ENCODE measurements around the gene TBC1D16.

Gene TBC1D16

DNA sequence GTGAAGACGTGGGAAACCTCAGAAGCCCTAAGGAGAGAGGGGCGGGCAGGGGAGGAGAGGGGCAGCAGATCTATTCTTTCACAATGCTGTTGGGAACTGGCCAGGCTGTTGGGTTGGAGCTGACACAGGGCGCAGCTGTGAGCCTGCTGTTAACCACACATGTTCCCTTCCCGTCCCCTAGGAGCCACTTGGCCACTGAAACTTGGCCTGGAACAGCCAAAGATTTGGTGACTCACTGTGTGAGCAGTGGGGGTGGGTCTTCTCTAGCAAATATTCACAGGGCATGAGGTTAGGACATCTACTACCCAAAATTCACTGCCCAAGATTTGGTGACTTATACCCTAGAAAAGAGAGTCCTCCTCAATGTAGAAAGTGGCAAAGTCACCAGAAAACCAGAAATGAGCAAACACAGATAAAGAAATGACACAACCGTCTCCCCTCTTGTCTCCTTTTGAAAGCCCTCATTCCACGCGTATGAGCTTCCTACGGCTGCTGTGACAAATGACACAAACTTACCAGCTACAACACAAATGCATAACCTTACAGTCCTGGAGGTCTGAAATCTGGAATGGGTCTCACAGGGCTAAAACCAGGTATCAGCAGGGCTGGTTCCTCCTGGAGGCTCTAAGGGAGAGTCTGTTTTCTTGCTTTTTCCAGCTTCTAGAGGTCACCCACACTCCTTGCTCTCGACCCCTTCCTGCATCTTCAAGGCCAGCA is 6.3 kb downstream of the TBC1D16 start:
- Histone ChIP-seq H4K20me1 (ENCODE audit: insufficient read depth) (no peaks in the 10 kb centered on the region), H2AFZ (ENCODE audit: low read depth) (no peak overlapping the region), H3K27me3 (ENCODE audit: insufficient read depth, low read depth) (no peaks in the 10 kb centered on the region), H3K9ac (no peak overlapping the region), H3K4me3 (IDR thresholded peaks at IDR 0.05; ENCODE audit: insufficient read depth, low read depth, low read length) (no peak overlapping the region), H3K27ac (peak overlapping the region; percentile 30; the same call in 1 of the 2 replicates), H3K79me2 (ENCODE audit: insufficient read depth, low read depth) (no peaks in the 10 kb centered on the region), H3K4me2 (peak overlapping the region; percentile 43), H3K4me1 (ENCODE audit: low read depth, poor library complexity, severe bottlenecking) (peaks cover 48% of the 10 kb centered on the region), H3K36me3 (ENCODE audit: insufficient read depth) (no peaks in the 10 kb centered on the region)
- no peak for TF ChIP-seq CTCF (conservative IDR thresholded peaks at IDR 0.05; ENCODE audit: low read depth, low read length)

DNA sequence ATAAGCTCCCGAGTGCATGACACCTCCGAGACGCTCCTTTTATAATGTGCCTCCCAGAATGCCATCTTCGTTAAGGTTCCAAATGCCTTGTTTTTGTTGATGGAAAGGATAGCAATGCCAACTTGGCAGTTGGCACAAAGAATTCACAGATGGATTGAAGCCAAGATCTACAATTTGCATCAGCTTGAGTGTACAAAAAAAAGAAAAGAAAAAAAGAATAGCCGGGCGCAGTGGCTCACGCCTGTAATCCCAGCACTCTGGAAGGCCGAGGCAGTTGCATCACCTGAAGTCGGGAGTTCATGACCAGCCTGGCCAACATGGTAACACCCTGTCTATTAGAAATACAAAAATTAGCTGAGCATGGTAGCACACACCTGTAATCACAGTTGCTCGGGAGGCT is 7.6 kb downstream of the TBC1D16 start:
- H3K79me2 ChIP-seq (ENCODE audit: insufficient read depth, low read depth) = no peaks in the 10 kb centered on the region
- H3K27ac ChIP-seq = peak overlapping the region; percentile 30; the same call in 1 of the 2 replicates
- no peak for TF ChIP-seq CTCF (conservative IDR thresholded peaks at IDR 0.05; ENCODE audit: low read depth, low read length)
- no peaks in the 10 kb centered on the region for H3K27me3 ChIP-seq (ENCODE audit: insufficient read depth, low read depth)
- H3K4me1 ChIP-seq (ENCODE audit: low read depth, poor library complexity, severe bottlenecking) = peaks cover 48% of the 10 kb centered on the region
- no peak overlapping the region for H2AFZ ChIP-seq (ENCODE audit: low read depth)
- H3K36me3 ChIP-seq (ENCODE audit: insufficient read depth) = no peaks in the 10 kb centered on the region
- no peaks in the 10 kb centered on the region for H4K20me1 ChIP-seq (ENCODE audit: insufficient read depth)
- no peak overlapping the region for H3K9ac ChIP-seq
- peak overlapping the region; percentile 43; the same call in 1 of the 2 replicates for H3K4me2 ChIP-seq
- H3K4me3 ChIP-seq (IDR thresholded peaks at IDR 0.05; ENCODE audit: insufficient read depth, low read depth, low read length) = no peak overlapping the region

DNA sequence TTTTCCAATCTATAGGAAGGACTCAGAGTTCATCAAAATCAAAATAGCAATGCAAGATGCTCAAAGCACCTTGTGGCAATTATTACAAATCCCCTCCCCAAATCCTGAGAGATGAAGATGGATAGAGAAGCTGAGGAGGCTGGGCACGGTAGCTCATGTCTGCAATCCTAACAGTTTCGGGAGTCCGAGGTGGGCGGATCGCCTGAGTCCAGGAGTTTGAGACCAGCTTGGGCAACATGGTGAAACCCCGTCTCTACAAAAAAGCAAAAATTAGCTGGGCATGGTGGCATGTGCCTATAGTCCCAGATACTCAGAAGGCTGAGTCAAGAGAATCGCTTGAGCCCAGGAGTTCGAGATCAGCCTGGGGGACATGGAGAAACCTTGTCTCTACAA is 8.6 kb downstream of the TBC1D16 start:
- Histone ChIP-seq H3K27me3 (ENCODE audit: insufficient read depth, low read depth) (no peaks in the 10 kb centered on the region), H2AFZ (ENCODE audit: low read depth) (no peak overlapping the region), H3K79me2 (ENCODE audit: insufficient read depth, low read depth) (no peaks in the 10 kb centered on the region), H3K27ac (no peak overlapping the region), H3K4me2 (no peak overlapping the region), H3K36me3 (ENCODE audit: insufficient read depth) (no peaks in the 10 kb centered on the region), H4K20me1 (ENCODE audit: insufficient read depth) (no peaks in the 10 kb centered on the region), H3K9ac (no peak overlapping the region), H3K4me1 (ENCODE audit: low read depth, poor library complexity, severe bottlenecking) (peaks cover 44% of the 10 kb centered on the region), H3K4me3 (IDR thresholded peaks at IDR 0.05; ENCODE audit: insufficient read depth, low read depth, low read length) (no peak overlapping the region)
- no peak for TF ChIP-seq CTCF (conservative IDR thresholded peaks at IDR 0.05; ENCODE audit: low read depth, low read length)

GRCh38 chr17:80026359-80027042 is 9.2 kb downstream of the TBC1D16 start:
- Histone ChIP-seq H3K4me2 (no peak overlapping the region), H4K20me1 (ENCODE audit: insufficient read depth) (no peaks in the 10 kb centered on the region), H2AFZ (ENCODE audit: low read depth) (no peak overlapping the region), H3K27me3 (ENCODE audit: insufficient read depth, low read depth) (no peaks in the 10 kb centered on the region), H3K4me1 (ENCODE audit: low read depth, poor library complexity, severe bottlenecking) (peaks cover 39% of the 10 kb centered on the region), H3K27ac (no peak overlapping the region), H3K9ac (no peak overlapping the region), H3K79me2 (ENCODE audit: insufficient read depth, low read depth) (no peaks in the 10 kb centered on the region), H3K4me3 (IDR thresholded peaks at IDR 0.05; ENCODE audit: insufficient read depth, low read depth, low read length) (no peak overlapping the region), H3K36me3 (ENCODE audit: insufficient read depth) (no peaks in the 10 kb centered on the region)
- TF ChIP-seq CTCF (conservative IDR thresholded peaks at IDR 0.05; ENCODE audit: low read depth, low read length) = no peak

Data from KMS-11 (cell line).